Stimulated activated naive B cell treated with anti-CD40 and anti-IgM and Interleukin-4, amounts not matched to agents 10 μg/mL and 1 μg/mL and 100 μg/mL, for 72 hours (primary cell): ENCODE data around the gene SLC39A9.
"Not testable (repeated sequence)": the region's sequence is repeated elsewhere in the genome, so short reads cannot be mapped to it uniquely, and the experiment has no call there.

Source experiments
- ATAC-seq, 2 donors: fragments of 150-1000 bp; cut with Tn5 transposase; replicated peaks; 2 replicates each; pipeline ENCODE4 v1.10.0; 2021; ENCODE audit warnings: moderate library complexity in 1 of 2
- DNase-seq: peaks from one replicate; pipeline ENCODE4 v3.0.0; 2021
- H3K27ac Mint-ChIP-seq: one replicate; pipeline ENCODE4 v1.8.0; 2022; ENCODE audit warnings: mild to moderate bottlenecking, mixed read lengths
- H3K27me3 Mint-ChIP-seq, 2 donors: one replicate each; pipeline ENCODE4 v1.8.0; 2022; ENCODE audit warnings: mixed read lengths in 2 of 2
- H3K36me3 Mint-ChIP-seq, 2 donors: one replicate each; pipeline ENCODE4 v1.8.0; 2022; ENCODE audit warnings: mixed read lengths in 2 of 2, mild to moderate bottlenecking in 1 of 2
- H3K4me1 Mint-ChIP-seq, 2 donors: one replicate each; pipeline ENCODE4 v1.8.0; 2022; ENCODE audit warnings: mixed read lengths in 2 of 2, mild to moderate bottlenecking in 1 of 2
- H3K4me3 Mint-ChIP-seq, 2 donors: one replicate each; pipeline ENCODE4 v1.8.0; 2022; ENCODE audit warnings: mild to moderate bottlenecking in 2 of 2, mixed read lengths in 2 of 2, moderate library complexity in 1 of 2
- H3K9me3 Mint-ChIP-seq, 2 donors: one replicate each; pipeline ENCODE4 v1.8.0; 2022; ENCODE audit warnings: mixed read lengths in 2 of 2, mild to moderate bottlenecking in 1 of 2

Gene SLC39A9

DNA sequence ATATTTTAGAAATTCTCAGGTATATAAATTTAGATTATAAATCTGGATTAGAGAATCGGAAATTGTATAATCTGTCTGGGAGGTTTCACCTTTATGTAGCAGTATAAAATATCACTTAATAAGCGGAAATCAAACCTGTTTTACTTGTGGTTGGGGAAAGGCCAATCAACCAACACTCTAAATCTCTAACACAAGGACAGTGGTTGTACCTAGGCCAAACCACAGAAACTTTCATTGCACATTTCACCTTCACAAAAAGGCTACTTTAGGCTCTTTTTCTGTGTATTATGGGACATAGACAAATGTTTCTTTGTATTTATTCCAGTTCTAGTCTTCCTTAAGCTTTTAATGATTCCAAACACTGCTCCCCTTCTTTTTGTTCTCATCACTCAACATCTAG lies 20.2 kb upstream of the SLC39A9 start:
- H3K36me3 Mint-ChIP-seq, result peaks cover 47 to 54% of the 10 kb centered on the region in 2 donors
- peaks cover 5 to 10% of the 10 kb centered on the region in 2 donors for H3K9me3 Mint-ChIP-seq
- no peak overlapping the region for H3K4me3 Mint-ChIP-seq
- peaks cover 5 to 17% of the 10 kb centered on the region in 2 donors for H3K4me1 Mint-ChIP-seq
- ATAC-seq (no peak), DNase-seq (no peak)
- no peaks in the 10 kb centered on the region for H3K27me3 Mint-ChIP-seq
- H3K27ac Mint-ChIP-seq, result no peak overlapping the region

DNA sequence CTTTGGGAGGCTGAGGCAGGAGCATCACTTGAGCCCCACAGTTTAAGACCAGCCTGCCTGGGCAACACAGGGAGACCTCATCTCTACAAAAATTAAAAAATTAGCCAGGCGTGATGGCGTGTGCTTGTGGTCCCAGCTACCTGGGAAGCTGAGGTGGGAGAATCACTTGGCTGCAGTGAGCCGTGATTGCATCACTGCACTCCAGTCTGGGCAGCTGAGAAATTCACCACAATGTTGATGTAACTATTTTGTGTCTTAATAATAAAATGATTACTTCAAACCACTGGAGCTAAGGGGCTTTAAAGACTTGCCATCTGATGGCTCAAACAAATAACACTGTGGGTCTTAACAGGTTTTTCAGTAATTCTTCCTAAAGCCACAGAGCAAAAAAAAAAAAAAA lies 11.2 kb upstream of the SLC39A9 start:
- Mint-ChIP-seq H3K27me3 (no peaks in the 10 kb centered on the region), H3K4me1 (peaks cover 15 to 46% of the 10 kb centered on the region in 2 donors), H3K36me3 (peaks cover 43 to 54% of the 10 kb centered on the region in 2 donors), H3K27ac (no peak overlapping the region), H3K4me3 (no peak overlapping the region), H3K9me3 (no peaks in the 10 kb centered on the region)
- ATAC-seq, result no peak
- no peak for DNase-seq

DNA sequence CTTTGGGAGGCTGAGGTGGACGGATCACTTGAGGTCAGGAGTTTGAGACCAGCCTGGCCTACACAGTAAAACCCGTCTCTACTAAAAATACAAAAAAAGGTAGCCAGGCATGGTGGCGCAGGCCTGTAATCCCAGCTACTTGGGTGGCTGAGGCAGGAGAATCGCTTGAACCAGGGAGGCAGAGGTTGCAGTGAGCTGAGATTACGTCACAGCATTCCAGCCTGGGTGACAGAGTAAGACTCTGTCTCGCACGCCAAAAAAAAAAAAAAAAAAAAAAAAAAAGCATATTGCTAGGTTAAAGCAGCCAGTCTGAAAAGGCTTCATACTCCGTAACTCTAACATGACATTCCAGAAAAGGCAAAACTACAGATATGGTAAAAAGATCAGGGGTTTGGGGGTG lies 7.1 kb upstream of the SLC39A9 start:
- not testable (repeated sequence) for ATAC-seq, H3K27me3 Mint-ChIP-seq, H3K9me3 Mint-ChIP-seq, DNase-seq, H3K27ac Mint-ChIP-seq
- H3K4me1 Mint-ChIP-seq, result peaks cover 26 to 58% of the 10 kb centered on the region in 2 donors
- peaks cover 52 to 63% of the 10 kb centered on the region in 2 donors for H3K36me3 Mint-ChIP-seq
- H3K4me3 Mint-ChIP-seq, result peak overlapping the region in 1 of 2 donors; percentile 14

GRCh38 chr14:69392481-69392880 lies 6.0 kb upstream of the SLC39A9 start:
- H3K27me3 Mint-ChIP-seq, result no peaks in the 10 kb centered on the region
- DNase-seq, result no peak
- peaks cover 49 to 63% of the 10 kb centered on the region in 2 donors for H3K36me3 Mint-ChIP-seq
- peak overlapping the region; percentile 65 for H3K27ac Mint-ChIP-seq
- peak overlapping the region; percentile 21 to 71 for H3K4me3 Mint-ChIP-seq
- peak; percentile 65 to 71 for ATAC-seq
- H3K9me3 Mint-ChIP-seq, result no peaks in the 10 kb centered on the region
- peaks cover 26 to 58% of the 10 kb centered on the region in 2 donors for H3K4me1 Mint-ChIP-seq

DNA sequence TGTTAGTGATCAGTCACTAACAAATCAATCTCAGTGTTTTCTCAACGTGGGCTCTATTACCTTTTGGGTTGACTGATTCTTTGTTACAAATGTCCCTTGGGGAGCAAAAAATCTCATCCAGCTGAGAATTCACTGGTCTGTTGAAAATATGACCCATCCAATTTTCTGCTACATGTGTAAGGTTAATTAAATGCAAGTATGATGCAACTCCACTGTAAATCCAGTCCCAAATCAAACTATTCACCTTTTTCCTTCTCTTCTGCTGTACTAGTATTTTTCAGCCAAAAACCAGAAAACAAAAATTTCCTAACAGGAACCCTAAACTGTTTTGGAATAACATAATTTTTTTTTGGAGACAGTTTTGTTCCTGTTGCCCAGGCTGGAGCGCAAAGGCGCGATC lies 2.6 kb upstream of the SLC39A9 start:
- H3K36me3 Mint-ChIP-seq, result peaks cover 37 to 60% of the 10 kb centered on the region in 2 donors
- H3K4me1 Mint-ChIP-seq, result peaks cover 32 to 57% of the 10 kb centered on the region in 2 donors
- H3K27me3 Mint-ChIP-seq, result no peaks in the 10 kb centered on the region

DNA sequence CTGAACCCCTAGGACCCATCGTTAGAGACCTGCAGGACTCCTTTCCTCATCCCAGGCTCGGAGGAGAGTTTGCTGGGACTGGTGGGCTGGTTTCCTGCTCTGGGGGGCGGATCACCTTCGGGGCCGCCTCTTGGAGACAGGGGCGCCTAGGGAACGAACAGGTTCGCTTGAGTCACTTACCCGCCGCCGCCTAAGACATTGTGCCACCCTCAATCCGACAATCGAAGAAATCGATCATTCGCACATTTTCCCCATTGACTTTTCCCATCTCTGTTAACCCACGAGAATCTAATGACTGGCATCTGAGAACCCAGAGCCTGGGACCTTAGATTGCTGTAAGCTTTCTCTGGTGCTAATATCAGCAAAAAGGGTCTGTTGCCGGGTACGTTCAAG lies 322 bp downstream of the SLC39A9 start:
- peak; percentile 28 for ATAC-seq
- no peak for DNase-seq

More for the DNA sequence above, 2.6 kb upstream of the SLC39A9 start:
- no peak overlapping the region for H3K4me3 Mint-ChIP-seq
- ATAC-seq (no peak), DNase-seq (no peak)
- H3K27ac Mint-ChIP-seq, result no peak overlapping the region
- no peaks in the 10 kb centered on the region for H3K9me3 Mint-ChIP-seq

DNA sequence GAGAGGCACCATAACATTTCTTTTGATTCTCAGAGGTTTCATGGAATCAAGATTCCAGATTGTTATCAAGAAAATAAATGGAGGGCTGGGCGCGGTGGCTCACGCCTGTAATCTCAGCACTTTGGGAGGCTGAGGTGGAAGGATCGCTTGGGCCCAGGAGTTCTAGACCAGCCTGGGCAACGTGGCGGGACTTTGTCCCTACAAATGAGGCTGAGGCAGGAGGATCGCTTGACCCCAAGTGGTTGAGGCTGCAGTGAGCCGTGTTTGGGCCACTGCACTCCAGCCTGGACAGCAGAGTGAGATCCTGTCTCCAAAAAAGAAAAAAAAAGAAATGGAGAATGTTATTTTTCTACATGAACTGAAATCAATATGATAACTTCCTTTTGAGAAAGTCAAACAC lies 1.3 kb downstream of the SLC39A9 start:
- Mint-ChIP-seq H3K27ac (no peak overlapping the region), H3K4me1 (peaks cover 18 to 31% of the 10 kb centered on the region in 2 donors), H3K36me3 (peaks cover 28 to 47% of the 10 kb centered on the region in 2 donors), H3K27me3 (no peaks in the 10 kb centered on the region), H3K4me3 (peak overlapping the region; percentile 95 to 96), H3K9me3 (peaks cover 3% of the 10 kb centered on the region in 2 donors)
- ATAC-seq, result no peak
- DNase-seq, result no peak

More for the DNA sequence above, 322 bp downstream of the SLC39A9 start:
- Mint-ChIP-seq H3K36me3 (peaks cover 25 to 40% of the 10 kb centered on the region in 2 donors), H3K27ac (peak overlapping the region; percentile 100), H3K27me3 (no peaks in the 10 kb centered on the region), H3K4me3 (peak overlapping the region; percentile 95 to 96), H3K4me1 (peaks cover 16 to 31% of the 10 kb centered on the region in 2 donors), H3K9me3 (no peaks in the 10 kb centered on the region)

DNA sequence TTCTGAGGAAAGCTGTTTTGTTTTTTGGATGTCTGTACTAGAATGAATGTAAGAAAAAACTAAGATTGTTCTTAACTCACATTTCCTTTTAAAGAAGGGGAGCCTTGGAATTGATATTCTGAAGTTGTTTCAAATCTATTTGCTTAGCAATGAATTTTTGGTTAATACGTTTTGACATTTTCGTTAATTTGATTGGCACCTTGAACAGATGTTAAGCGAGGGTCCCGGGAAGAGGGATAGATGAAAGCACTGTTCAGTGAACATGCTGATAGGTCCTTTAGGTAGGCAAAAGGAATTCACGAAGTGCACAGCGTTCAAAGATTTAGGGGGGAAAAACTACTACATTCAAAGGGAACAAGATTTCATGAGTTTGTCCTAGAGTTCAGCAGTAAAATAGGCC lies 1.7 kb downstream of the SLC39A9 start:
- ATAC-seq, result no peak
- peak overlapping the region; percentile 95 to 96 for H3K4me3 Mint-ChIP-seq
- no peak overlapping the region for H3K27ac Mint-ChIP-seq
- H3K36me3 Mint-ChIP-seq, result peaks cover 29 to 46% of the 10 kb centered on the region in 2 donors
- H3K4me1 Mint-ChIP-seq, result peaks cover 19 to 30% of the 10 kb centered on the region in 2 donors
- H3K27me3 Mint-ChIP-seq, result no peaks in the 10 kb centered on the region
- peaks cover 5% of the 10 kb centered on the region in 2 donors for H3K9me3 Mint-ChIP-seq
- DNase-seq, result no peak

- H3K9me3 Mint-ChIP-seq, result peaks cover 5% of the 10 kb centered on the region in 2 donors
- no peak overlapping the region for H3K27ac Mint-ChIP-seq
- DNase-seq (no peak), ATAC-seq (no peak)
- H3K36me3 Mint-ChIP-seq, result peaks cover 21 to 37% of the 10 kb centered on the region in 2 donors
- peaks cover 12 to 23% of the 10 kb centered on the region in 2 donors for H3K4me1 Mint-ChIP-seq
- peak overlapping the region in 1 of 2 donors; percentile 35 for H3K4me3 Mint-ChIP-seq
- no peaks in the 10 kb centered on the region for H3K27me3 Mint-ChIP-seq
Measured at GRCh38 chr14:69401841-69402240, 3.3 kb downstream of the SLC39A9 start.

- ATAC-seq (no peak), DNase-seq (no peak)
- peaks cover 5% of the 10 kb centered on the region in 2 donors for H3K9me3 Mint-ChIP-seq
- peaks cover 20 to 33% of the 10 kb centered on the region in 2 donors for H3K4me1 Mint-ChIP-seq
- no peak overlapping the region for H3K27ac Mint-ChIP-seq
- H3K36me3 Mint-ChIP-seq, result peaks cover 25 to 49% of the 10 kb centered on the region in 2 donors
- no peak overlapping the region for H3K4me3 Mint-ChIP-seq
- no peaks in the 10 kb centered on the region for H3K27me3 Mint-ChIP-seq
Measured at GRCh38 chr14:69404478-69404877, 6.0 kb downstream of the SLC39A9 start.

GRCh38 chr14:69404883-69405282 lies 6.4 kb downstream of the SLC39A9 start:
- H3K36me3 Mint-ChIP-seq, result peaks cover 25 to 45% of the 10 kb centered on the region in 2 donors

GRCh38 chr14:69405762-69406161 lies 7.3 kb downstream of the SLC39A9 start:
- Mint-ChIP-seq H3K27me3 (no peaks in the 10 kb centered on the region), H3K9me3 (peaks cover 5% of the 10 kb centered on the region in 2 donors), H3K36me3 (peaks cover 20 to 39% of the 10 kb centered on the region in 2 donors), H3K27ac (no peak overlapping the region), H3K4me1 (peaks cover 13 to 20% of the 10 kb centered on the region in 2 donors), H3K4me3 (no peak overlapping the region)
- DNase-seq, result no peak
- ATAC-seq, result no peak

More at GRCh38 chr14:69404883-69405282, 6.4 kb downstream of the SLC39A9 start:
- ATAC-seq, result no peak
- no peak for DNase-seq
- Mint-ChIP-seq H3K9me3 (peaks cover 5% of the 10 kb centered on the region in 2 donors), H3K4me3 (no peak overlapping the region), H3K27ac (no peak overlapping the region), H3K4me1 (peaks cover 17 to 29% of the 10 kb centered on the region in 2 donors), H3K27me3 (no peaks in the 10 kb centered on the region)

DNA sequence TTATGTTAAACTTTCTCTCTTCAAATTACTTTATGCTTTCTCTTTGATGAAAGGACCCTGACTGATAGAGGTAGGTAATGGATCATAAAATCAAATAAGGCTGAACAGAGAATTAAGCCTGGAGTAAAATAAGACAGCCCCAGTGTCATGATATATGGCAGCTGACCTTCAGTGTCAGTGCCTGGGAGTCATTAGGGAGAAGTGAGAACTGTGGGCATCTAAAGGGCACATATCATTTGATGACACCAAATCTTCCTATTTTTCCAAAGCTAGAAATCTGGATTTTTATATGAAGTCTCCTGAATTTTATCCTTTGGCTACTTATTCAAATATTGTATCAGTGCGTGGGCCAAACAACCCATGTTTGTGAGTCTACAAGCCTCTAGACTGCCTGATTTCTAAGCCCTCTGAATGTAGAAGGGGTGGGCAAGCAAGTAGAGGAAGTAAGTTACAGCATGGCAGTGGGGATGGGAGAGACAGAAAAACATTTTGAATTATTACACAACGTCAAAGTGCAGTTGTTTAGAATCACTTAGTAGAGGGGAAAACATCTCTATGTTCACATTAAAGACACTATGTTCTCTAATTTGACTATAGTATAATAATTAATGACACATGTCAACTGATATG lies 10.0 kb downstream of the SLC39A9 start:
- no peak for DNase-seq
- Mint-ChIP-seq H3K4me3 (no peak overlapping the region), H3K4me1 (peaks cover 11 to 22% of the 10 kb centered on the region in 2 donors), H3K27ac (no peak overlapping the region), H3K36me3 (peaks cover 17 to 36% of the 10 kb centered on the region in 2 donors), H3K27me3 (no peaks in the 10 kb centered on the region), H3K9me3 (peaks cover 5% of the 10 kb centered on the region in 2 donors)
- ATAC-seq, result peak in 1 of 2 donors; percentile 48

DNA sequence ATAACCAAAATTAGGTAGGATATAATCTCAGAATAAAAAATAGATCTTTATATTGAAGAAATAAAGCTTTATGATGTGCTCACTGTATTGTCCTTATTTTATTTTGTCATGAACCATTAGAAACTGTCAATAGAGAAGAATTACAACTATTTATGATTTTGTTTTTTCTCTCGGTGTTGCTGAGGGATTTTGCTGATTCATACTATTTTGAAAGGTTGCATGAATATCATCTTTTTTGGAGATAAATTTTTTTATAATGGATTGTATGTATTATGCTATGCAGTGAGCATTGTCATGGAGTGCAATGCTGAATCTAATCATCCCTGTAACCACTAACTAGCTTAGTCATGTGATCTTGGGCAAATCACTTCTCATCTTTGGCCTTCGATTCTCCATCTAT lies 15.0 kb downstream of the SLC39A9 start:
- Mint-ChIP-seq H3K9me3 (no peaks in the 10 kb centered on the region), H3K4me1 (peaks cover 13 to 28% of the 10 kb centered on the region in 2 donors), H3K27me3 (no peaks in the 10 kb centered on the region), H3K27ac (no peak overlapping the region), H3K4me3 (no peak overlapping the region), H3K36me3 (peaks cover 11 to 25% of the 10 kb centered on the region in 2 donors)
- no peak for ATAC-seq
- DNase-seq, result no peak

- Mint-ChIP-seq H3K4me1 (peaks cover 28 to 50% of the 10 kb centered on the region in 2 donors), H3K36me3 (peaks cover 11 to 29% of the 10 kb centered on the region in 2 donors)
- DNase-seq, H3K9me3 Mint-ChIP-seq, H3K27ac Mint-ChIP-seq, H3K27me3 Mint-ChIP-seq, ATAC-seq, H3K4me3 Mint-ChIP-seq: not testable (repeated sequence)
Measured at GRCh38 chr14:69416087-69416486, 17.6 kb downstream of the SLC39A9 start.
